SH-SY5Y (cell line): ENCODE measurements around the gene NMNAT2.

ENCODE experiments used
- GATA2 ChIP-seq: IDR thresholded peaks from 2 replicates; pipeline ENCODE4 v1.6.1; 2011; ENCODE audit warnings: mild to moderate bottlenecking, low read depth, low read length
- GATA3 ChIP-seq: IDR thresholded peaks from 2 replicates; pipeline ENCODE4 v1.6.1; 2011; ENCODE audit warnings: low read depth, mild to moderate bottlenecking, low read length, moderate library complexity

NMNAT2 gene

DNA sequence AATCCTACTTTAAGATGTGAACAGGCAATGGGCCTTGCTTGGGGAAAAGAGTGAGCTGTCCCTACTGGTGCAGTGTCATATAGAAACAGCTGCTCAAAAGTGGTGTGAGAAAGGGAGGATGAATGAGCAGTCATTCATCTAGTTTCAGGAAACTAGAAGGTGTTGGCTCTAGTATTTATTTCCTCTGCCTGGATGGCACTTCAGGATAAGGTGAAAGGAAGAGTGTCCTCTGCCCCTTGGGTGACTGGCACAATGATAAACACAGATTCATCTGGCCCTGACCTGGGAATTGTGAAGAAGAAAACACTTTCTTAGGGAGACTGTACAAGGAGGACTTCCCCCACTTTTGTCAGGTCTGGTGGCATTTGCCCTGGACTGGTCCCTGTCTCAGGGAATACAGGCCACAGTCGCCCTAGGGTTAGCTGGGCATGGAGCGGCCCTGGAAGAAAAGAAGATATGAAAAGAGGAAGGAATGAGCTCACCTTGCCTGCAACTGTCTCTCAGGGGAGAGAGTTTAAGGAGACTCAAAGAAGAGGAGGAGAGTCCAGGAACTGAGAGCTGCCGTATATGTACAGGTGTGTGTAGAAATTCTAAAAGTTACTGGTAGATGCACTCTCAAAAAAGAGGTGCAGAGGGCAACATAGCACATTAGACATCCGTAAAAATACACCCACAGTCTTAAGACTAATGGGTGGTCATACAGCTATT lies 13.8 kb upstream of the NMNAT2 start:
- TF ChIP-seq GATA3: no peak
- TF ChIP-seq GATA2: no peak

GRCh38 chr1:183424691-183425090 lies 6.5 kb upstream of the NMNAT2 start:
- TF ChIP-seq GATA3: no peak
- TF ChIP-seq GATA2: no peak

GRCh38 chr1:183423541-183423940 lies 5.4 kb upstream of the NMNAT2 start:
- TF ChIP-seq GATA2 (no peak), GATA3 (no peak)

- TF ChIP-seq GATA3: no peak
- no peak for TF ChIP-seq GATA2
Measured at GRCh38 chr1:183419399-183419798, 1.2 kb upstream of the NMNAT2 start.

GRCh38 chr1:183418696-183419095 lies 516 bp upstream of the NMNAT2 start:
- TF ChIP-seq GATA2: no peak

DNA sequence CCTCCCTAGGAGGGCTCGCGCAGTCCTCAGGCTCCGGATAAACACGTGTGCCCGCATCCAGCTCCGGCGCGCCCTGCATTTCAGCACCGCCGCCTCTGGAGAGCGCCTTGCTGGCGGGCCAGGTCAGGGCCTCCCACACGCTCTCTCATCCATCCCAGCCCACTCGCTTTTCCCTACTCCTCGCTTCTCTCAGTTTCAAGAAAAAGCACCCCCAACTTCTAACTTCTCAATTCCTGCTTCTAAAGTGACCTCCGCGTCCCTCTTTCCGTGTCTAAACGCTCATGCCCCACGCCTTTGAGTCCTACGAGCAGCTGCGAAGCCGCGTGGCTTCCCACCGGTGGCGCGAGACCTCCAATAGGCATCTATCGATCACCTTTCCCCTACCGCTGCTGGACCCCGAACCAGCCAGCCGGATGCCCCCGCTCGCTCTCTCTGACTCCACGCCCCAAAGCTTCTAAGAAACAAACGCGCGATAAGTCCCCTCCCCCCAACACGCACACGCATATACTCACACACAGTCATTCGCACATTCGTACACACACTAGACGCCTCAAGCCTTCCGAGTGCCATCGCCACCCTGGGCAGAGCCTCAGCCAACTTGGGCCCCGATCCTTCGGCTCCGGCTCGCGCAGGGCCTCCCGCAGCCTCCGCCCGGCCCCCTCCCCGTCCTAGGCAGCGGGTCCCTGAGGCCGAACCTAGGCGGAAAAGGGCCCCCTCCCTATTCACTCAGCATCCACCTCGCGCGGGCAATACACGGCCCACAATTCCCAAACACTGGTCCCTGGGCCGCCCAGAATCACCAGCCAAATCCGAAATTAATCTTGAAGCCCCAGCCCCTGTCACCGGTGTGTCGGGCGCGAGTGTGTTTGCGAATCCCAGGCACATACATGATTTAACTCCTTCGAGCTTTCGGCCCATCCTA lies 1.1 kb downstream of the NMNAT2 start:
- no peak for TF ChIP-seq GATA3
- no peak for TF ChIP-seq GATA2

DNA sequence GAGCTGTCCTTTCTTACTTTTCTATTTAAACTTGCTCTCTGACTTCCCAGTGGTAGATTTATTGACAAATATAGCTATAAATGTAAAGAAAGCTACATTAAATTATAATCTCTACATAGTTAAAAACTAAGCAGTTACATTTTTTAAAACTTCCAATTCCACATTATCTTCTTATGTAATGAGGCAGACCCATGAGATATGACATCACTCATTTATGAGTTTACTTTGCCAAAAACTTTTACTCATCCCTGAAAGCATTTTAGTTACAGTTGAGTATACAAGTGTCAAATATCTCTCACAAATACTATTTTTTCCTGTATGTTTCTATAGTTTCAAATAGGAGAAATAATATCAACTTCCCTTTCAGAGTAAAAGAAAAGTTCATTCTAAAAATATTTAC lies 3.8 kb downstream of the NMNAT2 start:
- no peak for TF ChIP-seq GATA3
- TF ChIP-seq GATA2: no peak

DNA sequence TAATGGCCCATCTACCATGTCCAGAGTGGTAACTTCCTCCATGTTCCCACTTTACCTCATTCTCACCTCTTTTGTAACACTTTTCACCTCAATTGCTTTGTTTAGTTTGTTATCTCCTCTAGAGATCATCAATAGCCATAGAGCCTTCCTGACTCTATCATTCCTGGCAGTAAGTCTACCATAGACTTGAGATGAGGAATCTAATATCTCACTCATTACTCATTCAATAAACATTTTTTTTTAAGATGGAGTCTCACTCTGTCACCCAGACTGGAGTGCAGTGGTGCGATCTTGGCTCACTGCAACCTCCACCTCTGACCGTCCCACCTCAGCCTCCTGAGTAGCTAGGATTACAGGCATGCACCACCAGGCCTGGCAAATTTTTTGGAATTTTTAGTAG lies 7.1 kb downstream of the NMNAT2 start:
- TF ChIP-seq GATA3: no peak
- TF ChIP-seq GATA2: no peak

- TF ChIP-seq GATA3 (no peak), GATA2 (no peak)
Measured at GRCh38 chr1:183407961-183408360, 10.2 kb downstream of the NMNAT2 start.

- TF ChIP-seq GATA3 (no peak), GATA2 (no peak)
Measured at GRCh38 chr1:183407474-183407873, 10.7 kb downstream of the NMNAT2 start.

DNA sequence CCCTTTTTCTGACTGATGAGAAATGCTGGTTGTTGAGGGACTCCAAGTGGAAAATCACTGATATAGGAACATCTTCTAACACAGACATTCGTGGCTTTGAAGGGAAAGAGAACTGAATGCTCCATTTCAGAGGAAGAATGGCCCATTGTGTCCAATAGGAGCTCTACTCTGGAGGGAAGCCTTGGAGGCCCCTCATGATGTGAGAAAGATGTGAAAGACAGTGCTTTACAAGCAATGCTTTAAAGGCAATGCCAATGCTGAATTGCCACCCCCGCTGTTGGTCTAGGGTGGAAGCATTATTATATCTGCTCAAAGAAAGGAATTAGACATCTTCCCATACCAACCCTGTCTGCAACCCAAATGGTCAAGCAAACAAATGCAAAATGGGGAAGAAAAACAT lies 13.7 kb downstream of the NMNAT2 start:
- TF ChIP-seq GATA3 (no peak), GATA2 (no peak)

DNA sequence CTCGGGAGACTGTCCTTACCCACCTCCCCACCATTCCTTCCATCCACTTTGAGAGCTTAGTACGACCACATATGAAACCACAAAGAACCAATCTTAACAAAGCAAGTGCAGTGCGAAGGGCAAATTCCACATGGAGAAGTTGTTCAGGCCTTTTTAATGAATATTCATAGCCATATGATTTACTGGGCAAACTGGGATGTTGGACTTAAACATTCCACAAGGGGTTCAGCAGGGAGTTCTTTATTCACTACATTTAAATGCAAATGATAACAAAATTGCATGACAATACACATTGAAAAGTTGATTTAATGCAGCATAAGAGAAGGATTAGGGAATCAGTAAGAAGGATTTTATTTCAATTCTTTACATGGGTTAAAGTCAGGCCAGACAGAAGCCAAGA lies 14.7 kb downstream of the NMNAT2 start:
- TF ChIP-seq GATA2: no peak
- no peak for TF ChIP-seq GATA3

DNA sequence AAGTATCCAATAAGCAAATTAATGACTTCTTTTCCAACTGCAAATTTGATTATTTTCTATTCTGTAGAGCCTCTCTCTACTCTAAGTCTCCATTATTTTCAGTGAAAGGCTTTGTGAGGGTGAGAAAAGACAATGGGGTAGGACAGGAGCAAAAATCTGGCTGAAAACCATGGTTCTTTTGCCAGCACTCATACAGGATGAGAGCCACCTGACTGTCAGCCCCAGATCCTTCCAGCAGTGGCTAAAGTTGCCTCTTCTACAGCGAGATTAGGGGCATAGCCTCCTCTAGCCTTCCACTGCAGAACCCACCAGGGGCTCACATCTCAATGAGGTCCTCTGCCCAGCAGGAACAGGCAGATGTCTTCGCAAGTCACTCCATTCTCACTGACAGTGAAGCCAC lies 23.7 kb downstream of the NMNAT2 start:
- TF ChIP-seq GATA3 (no peak), GATA2 (no peak)

GRCh38 chr1:183391863-183392262 lies 26.3 kb downstream of the NMNAT2 start:
- no peak for TF ChIP-seq GATA2
- TF ChIP-seq GATA3: no peak

GRCh38 chr1:183390561-183390960 lies 27.6 kb downstream of the NMNAT2 start:
- TF ChIP-seq GATA3: no peak
- no peak for TF ChIP-seq GATA2

- TF ChIP-seq GATA3 (no peak), GATA2 (no peak)
Measured at GRCh38 chr1:183388735-183389134, 29.4 kb downstream of the NMNAT2 start.
